GM19452 (cell line): Measurements from ENCODE around the gene GLCE.

ENCODE experiments used
- ATAC-seq: cut with Tn5 transposase; IDR thresholded peaks from one replicate; pipeline ENCODE4 v1.9.1; 2021; ENCODE audit not compliant: unreplicated experiment

Gene GLCE

DNA sequence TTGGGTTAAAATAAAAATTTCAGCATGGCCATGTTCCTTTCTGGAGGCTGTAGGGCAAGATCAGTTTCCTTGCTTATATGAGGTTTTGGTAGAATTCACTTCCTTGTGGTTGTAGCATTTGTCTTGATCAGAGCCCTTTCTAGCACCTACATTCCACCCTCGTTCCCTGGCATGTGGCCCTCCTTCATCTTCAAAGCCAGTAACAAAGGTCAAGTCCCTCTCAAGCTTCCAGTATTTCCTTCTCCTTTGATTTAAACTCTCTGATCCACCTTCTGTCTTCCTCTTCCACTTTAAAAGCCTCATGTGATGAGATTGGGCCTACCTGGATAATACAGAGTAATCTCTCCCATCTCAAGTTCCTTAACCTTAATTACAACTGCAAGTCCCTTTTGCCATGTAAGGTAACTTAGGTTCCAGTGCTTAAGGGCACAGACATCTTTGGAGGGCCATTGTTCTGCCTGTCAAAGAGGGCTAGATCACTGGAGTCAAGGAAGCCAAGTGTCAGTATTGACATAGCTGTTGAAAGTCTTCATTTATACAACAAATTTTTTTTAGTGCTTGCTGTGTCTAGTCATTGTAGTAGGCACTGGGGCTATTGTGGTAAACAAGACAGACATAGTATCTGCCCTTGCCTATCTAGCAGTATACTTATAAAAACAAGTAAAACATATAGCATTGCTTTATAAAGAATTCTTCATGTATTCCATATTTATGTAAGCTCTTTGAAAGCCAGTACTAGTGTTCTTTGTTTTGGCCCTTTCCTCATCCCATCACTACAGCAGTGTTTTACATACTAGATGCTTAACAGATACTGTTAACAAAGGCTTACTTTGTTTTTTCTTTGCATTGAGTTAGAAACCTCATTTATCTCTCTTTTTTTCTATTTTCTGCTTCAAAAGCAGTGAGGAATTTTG lies 40.7 kb downstream of the GLCE start:
- no peak for ATAC-seq

GRCh38 chr15:69206079-69206478 lies 45.6 kb downstream of the GLCE start:
- no peak for ATAC-seq

DNA sequence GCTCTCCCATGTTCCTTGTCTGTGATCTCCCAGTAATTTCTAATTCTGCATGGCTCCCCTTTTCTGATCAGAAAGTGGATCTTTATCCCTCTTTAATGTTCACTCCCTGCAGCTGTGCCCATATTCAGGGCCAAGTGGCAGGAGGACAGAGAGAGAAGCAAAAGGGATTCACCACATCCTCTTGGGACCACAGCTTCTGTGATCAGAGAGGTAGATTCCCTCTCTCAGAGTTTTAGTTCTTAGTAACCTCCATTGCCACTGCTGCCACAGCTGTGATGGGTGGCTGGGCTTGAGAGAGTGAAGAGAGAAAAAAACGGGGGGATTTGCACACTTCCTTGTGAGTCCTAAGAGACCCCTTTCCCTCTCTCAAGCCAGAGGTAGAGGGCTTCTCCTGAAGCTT lies 49.2 kb downstream of the GLCE start:
- no peak for ATAC-seq

DNA sequence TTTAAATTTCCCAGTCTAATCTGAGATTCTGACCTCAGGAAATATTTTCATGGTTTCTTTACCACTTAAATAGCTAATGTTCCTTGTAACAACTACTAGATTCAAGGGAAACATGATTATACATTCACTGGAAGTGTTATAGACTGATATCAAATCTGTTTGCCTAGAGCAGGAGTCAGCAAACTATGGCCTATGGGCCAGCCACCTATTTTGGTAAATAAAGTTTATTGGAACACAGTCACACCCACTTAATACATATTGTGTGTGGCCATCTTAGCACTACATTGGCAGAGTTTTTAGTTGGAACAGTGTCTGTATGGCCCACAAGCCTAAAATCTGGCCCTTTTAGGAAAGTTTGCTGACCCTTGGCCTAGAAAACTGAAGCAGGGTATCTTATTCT lies 50.1 kb downstream of the GLCE start:
- no peak for ATAC-seq

DNA sequence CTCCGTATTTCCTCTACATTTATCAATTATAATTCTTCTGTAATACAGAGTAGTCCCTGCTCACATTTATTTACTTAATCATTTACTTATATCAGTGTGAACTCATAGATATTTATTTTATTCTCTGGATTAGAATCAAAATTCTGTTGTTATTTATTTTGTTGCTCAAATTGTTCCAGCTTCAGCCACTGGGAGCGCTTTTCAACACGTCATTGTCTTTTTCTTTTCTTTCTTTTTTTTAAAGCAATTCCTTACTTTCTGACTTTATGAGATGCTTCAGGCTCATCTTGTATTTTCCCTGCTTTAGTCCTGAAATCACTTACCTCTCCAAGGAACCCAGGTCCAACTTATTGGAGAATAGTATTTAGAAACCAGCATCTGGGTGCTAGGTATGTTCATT lies 53.4 kb downstream of the GLCE start:
- ATAC-seq: no peak

- no peak for ATAC-seq
These were observed 55.0 kb downstream of the GLCE start for GRCh38 chr15:69215314-69216035.

GRCh38 chr15:69217381-69217780 lies 56.9 kb downstream of the GLCE start:
- no peak for ATAC-seq

- no peak for ATAC-seq
These were observed 59.3 kb downstream of the GLCE start for GRCh38 chr15:69219690-69220089.

DNA sequence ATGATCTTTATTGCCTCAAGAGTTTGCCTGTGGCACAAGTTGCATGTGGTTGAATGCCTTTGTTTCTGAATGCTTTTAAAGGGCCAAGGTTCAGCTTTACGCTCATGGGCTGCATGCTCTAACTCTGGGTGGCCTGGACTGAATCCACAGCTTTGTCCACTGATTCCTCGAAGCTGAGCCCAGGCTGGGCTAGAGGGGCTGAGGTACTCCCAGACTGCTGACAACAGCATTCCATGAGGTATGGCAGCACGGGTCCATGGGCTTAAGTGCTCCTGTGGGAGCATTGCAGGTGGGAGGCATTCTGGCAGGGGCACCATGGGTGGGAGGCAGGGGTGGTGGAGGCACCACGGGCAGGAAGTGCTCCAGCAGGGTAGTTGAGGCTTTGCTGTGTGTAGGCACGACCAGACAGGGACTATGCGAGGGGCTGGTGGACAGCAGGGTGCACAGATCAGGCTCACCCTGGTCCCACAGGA lies 61.6 kb downstream of the GLCE start:
- ATAC-seq: no peak

- no peak for ATAC-seq
These were observed 62.8 kb downstream of the GLCE start for GRCh38 chr15:69223083-69223813.

DNA sequence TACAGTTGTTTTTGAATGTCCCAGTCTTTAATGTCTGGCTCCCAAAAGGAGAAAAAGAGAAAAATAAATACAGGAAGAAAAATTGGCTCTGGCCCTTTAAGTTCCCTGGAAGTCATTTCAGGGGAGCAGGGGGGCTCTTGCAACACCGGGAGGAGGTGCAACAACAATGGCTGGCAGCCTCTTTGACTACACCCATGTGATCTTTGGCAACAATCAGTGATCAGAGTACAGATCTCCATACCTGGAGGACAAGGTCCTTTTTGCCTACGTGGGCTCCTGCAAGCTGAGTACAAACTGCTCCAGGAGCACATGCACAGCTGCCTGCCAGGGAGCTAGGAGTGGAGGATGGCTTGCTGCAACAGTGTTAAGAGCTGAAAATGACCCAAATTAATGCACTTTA lies 63.9 kb downstream of the GLCE start:
- ATAC-seq: no peak

DNA sequence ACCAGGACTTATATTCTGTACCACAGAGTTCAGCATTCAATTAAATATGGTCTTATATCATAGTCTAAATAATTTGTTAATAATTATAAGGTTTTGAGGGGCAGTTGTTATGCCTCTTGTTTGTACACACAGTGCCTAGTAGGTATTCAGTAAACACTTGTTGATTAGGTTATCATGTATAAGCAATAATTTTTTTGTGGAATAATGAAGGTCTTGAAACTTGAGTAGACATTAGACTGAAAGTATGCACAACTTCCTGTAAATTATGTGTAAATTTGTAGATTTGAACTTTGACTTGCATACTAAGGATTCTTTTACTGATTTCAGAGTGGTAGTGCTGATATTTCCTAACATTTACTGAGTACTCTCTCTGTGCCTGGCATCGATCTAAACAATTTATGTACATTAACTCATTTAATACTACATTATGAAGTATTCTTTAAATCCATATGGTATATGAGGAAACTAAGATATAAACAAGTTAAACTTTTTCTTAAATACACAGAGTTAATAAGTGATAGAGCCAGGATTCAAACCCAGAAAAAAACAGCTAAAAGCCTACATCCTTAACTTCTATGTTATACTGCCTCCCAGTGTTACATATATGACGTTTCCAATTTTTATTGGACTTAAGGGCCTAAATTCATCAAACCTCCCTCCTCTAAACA lies 65.1 kb downstream of the GLCE start:
- no peak for ATAC-seq

- ATAC-seq: no peak
These were observed 65.6 kb downstream of the GLCE start for GRCh38 chr15:69226023-69226355.

GRCh38 chr15:69232144-69232543 lies 71.7 kb downstream of the GLCE start:
- ATAC-seq: no peak

DNA sequence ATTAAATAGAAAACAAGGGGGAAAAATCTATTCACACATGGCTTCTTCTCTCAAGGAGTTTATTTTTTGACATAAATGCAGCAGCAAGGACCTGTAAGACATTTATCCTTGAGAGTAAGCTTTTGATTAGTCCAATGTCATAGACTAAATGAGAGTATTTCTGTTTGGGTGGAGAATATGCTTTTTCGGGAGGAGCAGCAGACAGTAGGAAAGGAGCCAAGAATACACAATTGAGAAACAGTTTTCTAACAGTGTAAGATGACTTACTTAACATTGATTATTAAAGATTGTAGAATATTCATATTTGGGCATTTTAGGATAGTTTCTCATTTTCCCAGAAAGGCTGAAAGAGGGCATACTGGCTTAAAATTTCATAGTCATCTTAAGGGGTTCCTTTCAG lies 72.3 kb downstream of the GLCE start:
- no peak for ATAC-seq

DNA sequence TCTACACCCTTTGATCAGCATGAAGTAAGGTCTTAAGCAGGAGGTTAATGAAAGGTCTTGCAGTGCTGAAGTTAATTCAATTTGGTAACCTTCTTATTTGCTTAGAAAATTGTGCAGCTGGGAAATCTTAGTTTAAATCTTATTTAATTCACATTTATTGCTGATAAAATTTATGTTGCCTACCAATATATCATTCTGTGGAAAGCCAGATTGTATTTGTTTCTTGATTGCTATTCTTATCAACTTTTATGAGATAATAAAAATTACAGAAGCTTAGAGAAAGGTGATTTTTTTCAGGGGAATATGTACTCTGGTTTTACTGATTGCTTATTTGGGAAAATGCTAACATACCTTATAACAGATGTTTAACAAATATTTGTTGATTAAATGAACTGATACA lies 74.2 kb downstream of the GLCE start:
- no peak for ATAC-seq

GRCh38 chr15:69236505-69236904 lies 76.1 kb downstream of the GLCE start:
- no peak for ATAC-seq

GRCh38 chr15:69237718-69238117 lies 77.3 kb downstream of the GLCE start:
- no peak for ATAC-seq

- ATAC-seq: no peak
These were observed 84.4 kb downstream of the GLCE start for GRCh38 chr15:69244798-69245197.

GRCh38 chr15:69253156-69253555 lies 92.7 kb downstream of the GLCE start:
- ATAC-seq: no peak

GRCh38 chr15:69265347-69265955 lies 105.0 kb downstream of the GLCE start:
- no peak for ATAC-seq
